ENCODE measurements around the gene CERS3.

CERS3 gene

GRCh38 chr15:100466073-100466472, 62.7 kb downstream of the CERS3 start:
- Histone ChIP-seq H3K4me3 (ENCODE audit: low read length, poor library complexity, severe bottlenecking) (no peak overlapping the region), H3K27me3 (ENCODE audit: insufficient read depth, low read length, poor library complexity, severe bottlenecking) (no peaks in the 10 kb centered on the region), H2AFZ (ENCODE audit: low read length) (no peak overlapping the region), H3K4me2 (ENCODE audit: low read depth, low read length, poor library complexity, severe bottlenecking) (no peak overlapping the region), H3K36me3 (ENCODE audit: insufficient read depth, low read length) (no peaks in the 10 kb centered on the region), H3K9me2 (replicated peaks; ENCODE audit: low read depth, low read length) (no peaks in the 10 kb centered on the region), H3K79me2 (ENCODE audit: insufficient read depth, low read length) (no peaks in the 10 kb centered on the region), H3K9ac (ENCODE audit: low read depth, low read length, poor library complexity, severe bottlenecking) (no peak overlapping the region), H3F3A (ENCODE audit: low read depth) (no peaks in the 10 kb centered on the region), H4K20me1 (ENCODE audit: insufficient read depth, low read length, poor library complexity, severe bottlenecking) (no peaks in the 10 kb centered on the region), H3K9me3 (ENCODE audit: insufficient read depth, low read depth, low read length) (no peaks in the 10 kb centered on the region), H3K4me1 (ENCODE audit: insufficient read depth, low read length, poor library complexity, severe bottlenecking) (no peaks in the 10 kb centered on the region)
- TF ChIP-seq EZH2phosphoT487 (IDR thresholded peaks at IDR 0.05; ENCODE audit: borderline replicate concordance) (no peak), CTCF (conservative IDR thresholded peaks at IDR 0.05; ENCODE audit: low read length) (no peak)

DNA sequence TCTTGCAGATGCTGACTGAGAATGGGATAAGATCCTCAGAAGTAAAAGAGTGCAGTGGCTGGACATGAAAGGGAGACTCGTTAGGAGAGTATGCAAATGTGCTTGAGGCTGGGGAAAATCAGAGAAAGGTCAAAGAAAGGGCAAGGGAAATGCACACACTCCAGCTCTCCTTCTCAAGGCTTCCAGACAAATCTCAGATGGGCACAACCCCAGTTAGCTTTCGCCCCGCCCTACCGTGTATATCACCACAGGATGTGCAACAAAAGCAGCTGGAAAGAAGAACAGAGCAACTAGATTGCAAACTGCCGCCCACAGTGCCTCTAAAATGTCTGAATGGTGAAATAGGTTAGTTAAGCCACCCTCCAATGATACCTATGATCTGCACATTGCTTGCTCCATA, 63.9 kb downstream of the CERS3 start:
- Histone ChIP-seq H4K20me1 (ENCODE audit: insufficient read depth, low read length, poor library complexity, severe bottlenecking) (no peaks in the 10 kb centered on the region), H2AFZ (ENCODE audit: low read length) (no peak overlapping the region), H3K9me3 (ENCODE audit: insufficient read depth, low read depth, low read length) (no peaks in the 10 kb centered on the region), H3K9ac (ENCODE audit: low read depth, low read length, poor library complexity, severe bottlenecking) (no peak overlapping the region), H3K27me3 (ENCODE audit: insufficient read depth, low read length, poor library complexity, severe bottlenecking) (no peaks in the 10 kb centered on the region), H3K4me3 (ENCODE audit: low read length, poor library complexity, severe bottlenecking) (no peak overlapping the region), H3K9me2 (replicated peaks; ENCODE audit: low read depth, low read length) (no peaks in the 10 kb centered on the region), H3F3A (ENCODE audit: low read depth) (no peaks in the 10 kb centered on the region), H3K4me2 (ENCODE audit: low read depth, low read length, poor library complexity, severe bottlenecking) (no peak overlapping the region), H3K79me2 (ENCODE audit: insufficient read depth, low read length) (no peaks in the 10 kb centered on the region), H3K36me3 (ENCODE audit: insufficient read depth, low read length) (no peaks in the 10 kb centered on the region), H3K4me1 (ENCODE audit: insufficient read depth, low read length, poor library complexity, severe bottlenecking) (no peaks in the 10 kb centered on the region)
- TF ChIP-seq CTCF (conservative IDR thresholded peaks at IDR 0.05; ENCODE audit: low read length) (no peak), EZH2phosphoT487 (IDR thresholded peaks at IDR 0.05; ENCODE audit: borderline replicate concordance) (no peak)

GRCh38 chr15:100464256-100464655, 64.5 kb downstream of the CERS3 start:
- H3K79me2 ChIP-seq (ENCODE audit: insufficient read depth, low read length) = no peaks in the 10 kb centered on the region
- no peaks in the 10 kb centered on the region for H3K9me3 ChIP-seq (ENCODE audit: insufficient read depth, low read depth, low read length)
- H3K27me3 ChIP-seq (ENCODE audit: insufficient read depth, low read length, poor library complexity, severe bottlenecking) = no peaks in the 10 kb centered on the region
- H3F3A ChIP-seq (ENCODE audit: low read depth) = no peaks in the 10 kb centered on the region
- H3K36me3 ChIP-seq (ENCODE audit: insufficient read depth, low read length) = no peaks in the 10 kb centered on the region
- no peak overlapping the region for H3K9ac ChIP-seq (ENCODE audit: low read depth, low read length, poor library complexity, severe bottlenecking)
- TF ChIP-seq EZH2phosphoT487 (IDR thresholded peaks at IDR 0.05; ENCODE audit: borderline replicate concordance) (no peak), CTCF (conservative IDR thresholded peaks at IDR 0.05; ENCODE audit: low read length) (no peak)
- H3K4me2 ChIP-seq (ENCODE audit: low read depth, low read length, poor library complexity, severe bottlenecking) = no peak overlapping the region
- no peak overlapping the region for H3K4me3 ChIP-seq (ENCODE audit: low read length, poor library complexity, severe bottlenecking)
- no peak overlapping the region for H2AFZ ChIP-seq (ENCODE audit: low read length)
- H4K20me1 ChIP-seq (ENCODE audit: insufficient read depth, low read length, poor library complexity, severe bottlenecking) = no peaks in the 10 kb centered on the region
- H3K9me2 ChIP-seq (replicated peaks; ENCODE audit: low read depth, low read length) = no peaks in the 10 kb centered on the region
- H3K4me1 ChIP-seq (ENCODE audit: insufficient read depth, low read length, poor library complexity, severe bottlenecking) = no peaks in the 10 kb centered on the region
